Erythroblast (primary cell): Measurements from ENCODE around the gene GSTM4.
"Not testable (repeated sequence)": the region's sequence is repeated elsewhere in the genome, so short reads cannot be mapped to it uniquely, and the experiment has no call there.

Experiments
- GATA1 ChIP-seq: IDR thresholded peaks from 2 replicates; pipeline ENCODE4 v1.6.1; 2011; ENCODE audit warnings: low read depth, mild to moderate bottlenecking, control low read depth, low read length, moderate library complexity
- POLR2A ChIP-seq: IDR thresholded peaks from 2 replicates; pipeline ENCODE4 v1.6.1; 2011; ENCODE audit warnings: mild to moderate bottlenecking, low read length

- TF ChIP-seq POLR2A, GATA1: not testable (repeated sequence)
Observed at GRCh38 chr1:109695138-109695537, 39.2 kb downstream of the GSTM4 start.
